ENCODE measurements around the gene DAP.

- TF ChIP-seq CTCF (IDR thresholded peaks at IDR 0.05) (no peak), POLR2A (IDR thresholded peaks at IDR 0.05) (no peak)
These were observed 127.6 kb downstream of the DAP start for GRCh38 chr5:10633271-10634049.
